Measurements from ENCODE around the gene SLC1A4.
"Not testable (repeated sequence)": the region's sequence is repeated elsewhere in the genome, so short reads cannot be mapped to it uniquely, and the experiment has no call there.

SLC1A4 gene

GRCh38 chr2:65027616-65028244, 38.5 kb downstream of the SLC1A4 start:
- Histone ChIP-seq H2AFZ (ENCODE audit: low read depth, low read length) (no peak overlapping the region), H3K4me1 (ENCODE audit: insufficient read depth, low read length) (peaks cover 11% of the 10 kb centered on the region), H3K27me3 (ENCODE audit: insufficient read depth, low read length) (no peaks in the 10 kb centered on the region), H3K36me3 (ENCODE audit: insufficient read depth, low read length) (peaks cover 7% of the 10 kb centered on the region), H3K4me3 (ENCODE audit: low read length) (no peak overlapping the region), H3K9me3 (ENCODE audit: low read length) (no peaks in the 10 kb centered on the region)

- Histone ChIP-seq H3K36me3 (ENCODE audit: insufficient read depth, low read length) (no peaks in the 10 kb centered on the region), H3K9me3 (ENCODE audit: low read length) (no peaks in the 10 kb centered on the region), H2AFZ (ENCODE audit: low read depth, low read length) (no peak overlapping the region), H3K4me3 (ENCODE audit: low read length) (no peak overlapping the region), H3K27me3 (ENCODE audit: insufficient read depth, low read length) (no peaks in the 10 kb centered on the region), H3K4me1 (ENCODE audit: insufficient read depth, low read length) (peaks cover 11% of the 10 kb centered on the region)
These were observed 41.5 kb downstream of the SLC1A4 start for GRCh38 chr2:65030476-65031332.

- H3K4me1 ChIP-seq (ENCODE audit: insufficient read depth, low read length), result peaks cover 11% of the 10 kb centered on the region
- H3K9me3 ChIP-seq (ENCODE audit: low read length), result no peaks in the 10 kb centered on the region
- H3K36me3 ChIP-seq (ENCODE audit: insufficient read depth, low read length), result no peaks in the 10 kb centered on the region
- H3K27me3 ChIP-seq (ENCODE audit: insufficient read depth, low read length), result no peaks in the 10 kb centered on the region
- no peak overlapping the region for H3K4me3 ChIP-seq (ENCODE audit: low read length)
- H2AFZ ChIP-seq (ENCODE audit: low read depth, low read length), result no peak overlapping the region
These were observed 42.3 kb downstream of the SLC1A4 start for GRCh38 chr2:65031341-65032018.

- Histone ChIP-seq H3K4me3 (ENCODE audit: low read length) (no peak overlapping the region), H3K4me1 (ENCODE audit: insufficient read depth, low read length) (peaks cover 11% of the 10 kb centered on the region), H3K9me3 (ENCODE audit: low read length) (no peaks in the 10 kb centered on the region), H3K36me3 (ENCODE audit: insufficient read depth, low read length) (no peaks in the 10 kb centered on the region), H3K27me3 (ENCODE audit: insufficient read depth, low read length) (no peaks in the 10 kb centered on the region), H2AFZ (ENCODE audit: low read depth, low read length) (no peak overlapping the region)
These were observed 43.1 kb downstream of the SLC1A4 start for GRCh38 chr2:65032019-65032975.

GRCh38 chr2:65033178-65033577, 44.0 kb downstream of the SLC1A4 start:
- H2AFZ ChIP-seq (ENCODE audit: low read depth, low read length), result no peak overlapping the region
- H3K4me3 ChIP-seq (ENCODE audit: low read length), result no peak overlapping the region
- H3K9me3 ChIP-seq (ENCODE audit: low read length), result no peaks in the 10 kb centered on the region
- peaks cover 11% of the 10 kb centered on the region for H3K4me1 ChIP-seq (ENCODE audit: insufficient read depth, low read length)
- no peaks in the 10 kb centered on the region for H3K27me3 ChIP-seq (ENCODE audit: insufficient read depth, low read length)
- no peaks in the 10 kb centered on the region for H3K36me3 ChIP-seq (ENCODE audit: insufficient read depth, low read length)

- not testable (repeated sequence) for H3K4me3 ChIP-seq (ENCODE audit: low read length); H3K9me3 ChIP-seq (ENCODE audit: low read length); H3K27me3 ChIP-seq (ENCODE audit: insufficient read depth, low read length); H3K36me3 ChIP-seq (ENCODE audit: insufficient read depth, low read length); H2AFZ ChIP-seq (ENCODE audit: low read depth, low read length)
- H3K4me1 ChIP-seq (ENCODE audit: insufficient read depth, low read length), result peaks cover 11% of the 10 kb centered on the region
These were observed 44.5 kb downstream of the SLC1A4 start for GRCh38 chr2:65033667-65034066.

GRCh38 chr2:65035351-65035943, 46.2 kb downstream of the SLC1A4 start:
- Histone ChIP-seq H2AFZ (ENCODE audit: low read depth, low read length) (no peak overlapping the region), H3K4me1 (ENCODE audit: insufficient read depth, low read length) (peaks cover 11% of the 10 kb centered on the region), H3K27me3 (ENCODE audit: insufficient read depth, low read length) (no peaks in the 10 kb centered on the region), H3K4me3 (ENCODE audit: low read length) (no peak overlapping the region), H3K36me3 (ENCODE audit: insufficient read depth, low read length) (no peaks in the 10 kb centered on the region), H3K9me3 (ENCODE audit: low read length) (no peaks in the 10 kb centered on the region)

GRCh38 chr2:65037178-65037577, 48.0 kb downstream of the SLC1A4 start:
- no peaks in the 10 kb centered on the region for H3K36me3 ChIP-seq (ENCODE audit: insufficient read depth, low read length)
- H3K4me1 ChIP-seq (ENCODE audit: insufficient read depth, low read length), result peaks cover 2% of the 10 kb centered on the region
- no peak overlapping the region for H3K4me3 ChIP-seq (ENCODE audit: low read length)
- no peaks in the 10 kb centered on the region for H3K9me3 ChIP-seq (ENCODE audit: low read length)
- H2AFZ ChIP-seq (ENCODE audit: low read depth, low read length), result no peak overlapping the region
- no peaks in the 10 kb centered on the region for H3K27me3 ChIP-seq (ENCODE audit: insufficient read depth, low read length)

- no peaks in the 10 kb centered on the region for H3K4me1 ChIP-seq (ENCODE audit: insufficient read depth, low read length)
- H3K27me3 ChIP-seq (ENCODE audit: insufficient read depth, low read length), result no peaks in the 10 kb centered on the region
- no peak overlapping the region for H3K4me3 ChIP-seq (ENCODE audit: low read length)
- H2AFZ ChIP-seq (ENCODE audit: low read depth, low read length), result no peak overlapping the region
- no peaks in the 10 kb centered on the region for H3K9me3 ChIP-seq (ENCODE audit: low read length)
- no peaks in the 10 kb centered on the region for H3K36me3 ChIP-seq (ENCODE audit: insufficient read depth, low read length)
These were observed 50.4 kb downstream of the SLC1A4 start for GRCh38 chr2:65039640-65040039.

- Histone ChIP-seq H3K27me3 (ENCODE audit: insufficient read depth, low read length) (no peaks in the 10 kb centered on the region), H3K4me1 (ENCODE audit: insufficient read depth, low read length) (peaks cover 4% of the 10 kb centered on the region), H3K36me3 (ENCODE audit: insufficient read depth, low read length) (no peaks in the 10 kb centered on the region), H2AFZ (ENCODE audit: low read depth, low read length) (no peak overlapping the region), H3K9me3 (ENCODE audit: low read length) (peaks cover 2% of the 10 kb centered on the region), H3K4me3 (ENCODE audit: low read length) (no peak overlapping the region)
These were observed 51.4 kb downstream of the SLC1A4 start for GRCh38 chr2:65040400-65041261.

GRCh38 chr2:65043001-65043400, 53.8 kb downstream of the SLC1A4 start:
- Histone ChIP-seq H3K27me3 (ENCODE audit: insufficient read depth, low read length) (no peaks in the 10 kb centered on the region), H2AFZ (ENCODE audit: low read depth, low read length) (no peak overlapping the region), H3K36me3 (ENCODE audit: insufficient read depth, low read length) (no peaks in the 10 kb centered on the region), H3K4me3 (ENCODE audit: low read length) (no peak overlapping the region), H3K9me3 (ENCODE audit: low read length) (peaks cover 5% of the 10 kb centered on the region), H3K4me1 (ENCODE audit: insufficient read depth, low read length) (peaks cover 8% of the 10 kb centered on the region)
